Hematopoietic multipotent progenitor cell treated with erythropoietin and hydrocortisone succinate and interleukin-3 and kit ligand, for 17 days (in vitro differentiated cells): Measurements from ENCODE around the gene KY.

ENCODE experiments used
- DNase-seq: peaks from one replicate; pipeline ENCODE4 v3.0.0-alpha.2; 2015; ENCODE audit warnings: low spot score

Gene KY

DNA sequence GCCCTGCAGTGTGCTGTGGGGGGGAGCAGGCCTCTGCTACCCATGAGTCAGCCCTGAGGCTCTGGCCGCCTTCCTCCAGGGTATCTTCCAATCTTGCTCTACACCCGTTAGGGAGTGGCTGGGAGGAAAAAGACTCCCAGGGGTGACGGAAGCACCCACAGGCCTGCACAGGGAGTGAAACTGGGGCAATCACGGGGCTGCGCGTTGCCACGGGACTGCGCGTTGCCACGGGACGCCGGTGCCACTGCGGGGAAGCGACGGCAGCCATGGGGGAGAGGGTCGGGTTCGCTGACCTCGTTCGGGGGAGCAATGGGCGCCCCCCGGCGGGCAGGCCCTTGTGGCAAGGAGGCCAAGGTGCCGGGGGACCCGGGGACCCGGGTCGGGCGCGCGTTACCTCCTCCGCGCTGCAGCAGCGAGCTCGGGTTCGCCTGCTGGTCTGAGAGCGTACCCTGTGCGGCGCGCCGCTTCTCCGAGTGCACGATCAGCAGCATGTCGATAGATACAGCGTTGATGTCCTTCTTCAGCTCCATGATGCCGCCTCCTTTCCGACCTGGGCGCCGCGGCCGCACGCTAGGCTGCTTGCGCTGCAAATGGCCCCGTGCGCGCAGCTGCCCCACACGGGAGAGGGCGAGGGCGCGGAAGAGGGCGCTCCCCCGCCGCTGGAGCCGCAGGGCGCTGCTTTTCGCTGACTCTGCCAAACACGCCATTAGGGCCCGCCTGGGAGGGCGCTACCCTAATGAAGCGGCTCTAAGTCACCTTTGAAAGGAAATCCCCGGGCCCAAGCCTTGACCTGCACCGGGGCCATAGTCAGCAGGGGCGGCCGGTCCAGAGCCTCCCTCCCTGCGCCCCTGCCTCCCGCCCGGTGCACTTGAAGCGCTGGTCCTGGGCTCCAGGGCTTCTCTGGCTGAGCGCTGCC lies at the start of gene KY:
Gene KY, minus strand, starts transcription at position 592 of the 916 bp plus-strand sequence. Its CDS starts 62 bp downstream, at position 530.
- DNase-seq = no peak

DNA sequence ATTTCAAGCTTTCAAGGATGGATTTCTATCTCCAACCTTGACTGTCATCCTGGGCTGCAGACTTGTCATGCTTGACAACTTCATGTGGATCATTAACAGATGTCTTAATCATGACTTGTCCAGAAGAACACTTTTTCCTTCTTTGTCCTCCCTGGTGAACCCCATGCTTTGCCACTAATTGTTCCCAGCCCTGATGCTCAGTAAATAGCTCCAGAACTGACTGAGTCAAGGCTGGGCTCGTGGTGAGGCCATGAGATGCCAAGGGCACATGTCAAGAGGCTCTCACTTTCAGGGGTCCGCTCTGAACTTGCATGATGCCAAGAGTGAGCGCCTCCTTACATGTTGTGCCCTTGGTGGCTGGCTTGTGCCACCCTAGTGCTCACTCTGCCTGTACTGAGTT lies 48.9 kb upstream of the KY start:
- DNase-seq = no peak

DNA sequence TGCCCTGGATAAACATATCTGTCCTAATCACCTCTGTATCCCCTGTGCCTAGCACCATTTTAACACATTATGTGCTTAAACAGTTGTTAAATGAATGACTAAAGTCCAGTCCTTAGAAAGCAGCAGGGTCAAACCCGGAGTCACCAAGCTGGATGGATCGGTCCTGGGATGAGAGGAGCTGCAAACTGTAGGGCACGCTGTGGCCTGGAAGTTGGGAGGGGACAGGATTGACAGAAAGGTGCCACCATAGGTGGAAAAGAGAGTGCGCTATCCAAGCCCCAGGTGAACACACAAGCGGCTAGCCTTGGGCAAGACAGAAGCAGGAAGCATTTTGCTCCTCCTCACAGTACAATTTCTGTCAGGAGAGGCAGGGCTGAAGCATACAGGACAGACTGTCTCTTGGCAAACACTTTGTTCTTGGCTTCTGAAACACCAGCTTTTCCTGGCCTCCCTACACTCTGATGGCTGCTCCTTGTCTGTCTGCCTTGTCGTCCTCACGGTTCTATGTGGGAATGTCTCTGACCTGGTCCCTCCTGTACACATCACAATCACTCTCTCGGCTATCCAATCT lies 48.4 kb upstream of the KY start:
- no peak for DNase-seq

- DNase-seq = no peak
Measured at GRCh38 chr3:134697830-134698689, 47.2 kb upstream of the KY start.

- no peak for DNase-seq
Measured at GRCh38 chr3:134696155-134696554, 45.3 kb upstream of the KY start.

DNA sequence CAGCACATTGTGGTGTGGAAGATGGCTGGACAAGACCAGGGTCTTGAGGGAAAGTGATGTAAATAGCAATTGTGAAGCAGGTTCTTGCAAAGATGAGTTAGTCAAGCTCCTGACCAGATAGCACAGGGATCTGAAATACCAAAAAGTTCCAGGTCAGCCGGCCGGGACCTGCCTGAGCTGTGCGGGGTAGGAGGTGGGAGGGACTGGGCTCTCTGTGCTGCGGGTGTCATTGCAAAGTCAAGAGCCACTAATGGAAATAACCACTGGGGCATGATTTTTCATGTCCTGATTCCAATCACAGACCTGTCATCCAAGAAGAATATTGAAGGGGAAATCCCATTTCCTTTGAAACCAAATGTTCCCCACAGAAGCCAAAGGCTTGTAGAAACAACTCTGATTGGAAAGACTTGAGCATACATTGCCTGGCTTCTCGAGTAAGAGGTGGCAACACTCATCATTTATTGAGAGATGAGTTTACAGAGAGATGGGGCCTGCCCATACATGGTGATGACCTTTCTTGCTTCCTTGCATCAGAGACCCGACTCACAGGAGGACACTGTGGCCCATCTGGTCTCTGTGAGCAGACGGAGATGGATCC lies 44.2 kb upstream of the KY start:
- DNase-seq = no peak

GRCh38 chr3:134694466-134694865 lies 43.6 kb upstream of the KY start:
- DNase-seq = no peak

DNA sequence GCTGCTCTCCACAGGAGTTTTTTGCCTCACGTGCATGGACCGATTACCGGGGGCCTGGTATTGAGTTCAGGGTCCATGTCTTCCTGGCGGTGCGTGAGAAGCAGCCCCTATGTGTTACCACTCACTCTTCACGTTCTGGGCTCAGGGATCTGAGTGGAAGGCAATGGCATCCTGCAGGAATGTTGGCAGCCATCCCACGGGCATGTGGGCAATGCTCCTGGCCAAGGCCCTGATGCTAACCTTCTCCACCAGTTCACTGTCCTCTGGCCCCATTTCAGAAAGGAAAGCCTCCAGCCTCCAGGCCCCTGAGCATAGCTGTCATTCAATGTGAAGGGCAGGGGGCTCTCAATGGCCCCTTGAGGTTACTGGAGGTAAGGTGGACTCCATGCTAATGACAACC lies 43.0 kb upstream of the KY start:
- DNase-seq = no peak

DNA sequence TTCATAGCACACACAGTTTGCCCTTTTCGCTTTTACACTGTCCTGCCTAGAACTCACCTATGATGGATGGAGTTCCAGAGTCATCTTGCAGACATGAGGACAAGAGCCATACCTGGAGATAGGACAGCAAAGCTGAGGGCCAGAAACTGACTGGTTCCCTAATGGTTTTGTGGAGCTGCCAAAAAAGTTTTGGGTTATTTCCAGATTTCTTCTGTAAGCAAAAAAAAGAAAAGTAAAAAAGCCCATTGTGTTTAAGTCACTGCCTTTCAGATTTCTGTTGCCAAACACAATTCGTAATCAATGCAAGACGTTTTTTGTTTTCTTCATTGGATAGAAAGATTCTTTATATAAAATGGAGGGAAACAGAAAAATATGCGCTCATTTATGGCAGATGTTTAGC lies 42.4 kb upstream of the KY start:
- DNase-seq = no peak

GRCh38 chr3:134690226-134690625 lies 39.4 kb upstream of the KY start:
- DNase-seq = no peak

GRCh38 chr3:134687642-134688041 lies 36.8 kb upstream of the KY start:
- DNase-seq = no peak

DNA sequence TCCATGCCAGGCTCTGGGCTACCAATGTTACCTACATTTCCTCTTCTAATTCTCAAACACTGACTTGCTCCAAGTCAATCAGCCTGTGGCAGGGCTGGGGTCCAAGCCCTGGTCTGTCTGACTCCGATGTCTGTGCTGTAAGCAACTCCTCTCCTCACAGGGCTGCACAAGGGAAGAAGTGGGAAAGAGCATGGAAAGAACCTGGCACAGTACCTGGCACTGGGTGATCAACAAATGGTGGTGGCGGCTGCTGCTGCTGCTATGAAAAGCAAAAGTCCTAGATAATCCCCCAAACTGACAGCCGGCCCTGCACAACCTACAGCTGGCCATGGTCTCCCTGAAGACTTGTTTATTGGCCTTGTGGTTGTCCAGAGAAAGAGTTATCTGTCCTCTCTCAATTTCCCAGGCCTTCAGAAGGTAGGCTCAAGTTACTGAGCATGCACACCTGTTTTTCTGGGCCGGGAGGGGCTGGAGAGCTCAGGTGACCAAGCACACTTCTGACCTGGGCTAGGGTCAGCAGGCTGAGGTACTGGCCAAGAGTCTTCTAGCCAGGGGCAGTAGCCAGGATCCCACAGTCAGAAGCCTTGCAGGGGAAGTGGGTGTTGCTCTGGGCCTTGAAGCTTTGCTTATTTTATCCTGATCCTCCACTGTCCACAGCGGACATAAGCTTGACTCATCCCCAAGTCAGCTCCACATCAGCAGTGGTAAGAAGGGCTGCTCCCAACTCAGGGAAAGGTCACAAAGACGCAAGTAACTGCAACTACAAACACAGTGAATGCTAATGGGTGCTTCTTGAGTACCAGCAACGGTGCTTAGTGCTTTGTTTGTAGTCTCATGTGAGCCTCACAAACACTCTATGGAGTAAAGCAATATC lies 35.3 kb upstream of the KY start:
- no peak for DNase-seq

GRCh38 chr3:134682196-134682880 lies 31.5 kb upstream of the KY start:
- DNase-seq = no peak

GRCh38 chr3:134681522-134681900 lies 30.7 kb upstream of the KY start:
- no peak for DNase-seq

DNA sequence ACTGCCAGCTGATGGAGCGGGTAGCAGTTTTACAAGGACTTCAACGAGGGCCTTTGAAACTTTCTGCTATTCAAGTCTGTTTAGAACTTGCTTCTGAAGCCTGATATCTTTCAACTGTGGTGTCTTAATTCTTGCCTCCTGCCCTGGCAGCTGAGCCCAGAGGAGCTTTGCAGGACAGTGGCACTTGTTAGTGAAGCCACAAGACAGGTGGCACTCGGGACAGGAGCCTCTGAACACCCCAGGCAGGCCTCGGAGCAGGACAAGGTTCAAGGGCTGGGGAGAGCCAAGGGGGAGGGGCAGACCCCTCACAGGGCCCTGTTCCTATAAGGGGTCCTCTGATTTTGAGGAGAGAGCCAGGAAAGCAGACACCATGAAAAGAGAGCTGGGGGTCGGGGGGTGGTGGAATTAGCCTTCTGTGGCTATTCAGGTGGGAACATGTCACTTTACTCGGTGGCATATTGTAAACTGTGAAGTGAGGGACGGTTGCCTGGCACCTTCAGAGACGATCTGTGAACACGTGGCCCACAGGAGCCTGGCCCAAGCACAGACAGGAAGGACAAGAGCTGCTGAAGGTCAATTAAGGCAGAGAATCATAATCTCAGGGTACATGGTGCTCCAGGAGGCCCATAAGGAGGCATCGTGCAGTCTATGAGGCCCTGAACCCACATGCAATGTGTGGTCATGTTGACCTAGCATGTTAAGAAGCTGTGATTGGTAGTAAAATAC lies 30.1 kb upstream of the KY start:
- DNase-seq = no peak

- no peak for DNase-seq
Measured at GRCh38 chr3:134677987-134678308, 27.1 kb upstream of the KY start.

- no peak for DNase-seq
Measured at GRCh38 chr3:134677196-134677986, 26.6 kb upstream of the KY start.

DNA sequence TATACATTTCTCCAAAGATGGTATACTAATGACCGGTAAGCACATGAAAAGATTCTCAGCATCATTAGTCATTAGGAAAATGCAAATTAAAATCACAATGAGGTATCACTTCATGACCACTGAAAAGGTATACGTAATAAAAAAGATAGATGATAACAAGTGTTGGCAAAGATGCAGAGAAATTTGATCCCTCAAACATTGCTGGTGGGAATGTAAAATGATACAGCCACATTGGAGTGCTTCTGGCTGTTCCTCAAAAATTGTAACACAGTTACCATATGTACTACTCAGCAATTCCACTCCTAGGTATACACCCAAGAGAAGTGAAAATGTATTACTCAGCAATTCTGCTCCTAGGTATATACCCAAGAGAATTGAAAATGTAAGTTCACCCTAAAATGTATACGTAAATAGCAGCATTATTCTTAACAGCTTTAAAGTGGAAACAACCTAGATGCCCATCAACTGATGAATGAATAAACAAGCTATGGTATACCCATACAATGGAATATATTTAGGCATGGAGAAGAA lies 25.0 kb upstream of the KY start:
- DNase-seq = no peak

GRCh38 chr3:134672571-134672970 lies 21.7 kb upstream of the KY start:
- no peak for DNase-seq
